ENCODE results near the gene BNC2.

DNA sequence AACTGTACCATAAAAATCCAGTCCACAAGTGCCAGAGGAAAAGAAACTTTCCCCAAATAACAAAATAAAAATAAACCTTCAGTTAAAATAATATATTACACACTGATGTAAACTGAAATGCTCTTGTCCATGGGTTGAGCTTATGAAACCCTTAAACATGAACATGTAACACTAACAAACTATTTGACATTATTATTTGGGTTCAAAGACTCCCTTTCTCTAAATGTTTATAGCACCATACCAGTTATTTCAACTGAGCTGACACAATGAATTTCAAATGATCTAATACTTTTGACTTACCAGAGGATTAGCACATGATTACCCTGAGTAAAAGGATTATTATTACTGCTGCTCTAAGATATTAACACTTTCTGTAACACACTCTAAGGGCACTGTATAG lies 251.1 kb downstream of the BNC2 start:
- TF ChIP-seq POLR2A (IDR thresholded peaks at IDR 0.05; ENCODE audit: low read depth, low read length) (no peak), POLR2AphosphoS5 (IDR thresholded peaks at IDR 0.05; ENCODE audit: low read depth, low read length) (no peak)

All from GM12892 (cell line).